Measurements from ENCODE around the gene FMNL1.

Gene FMNL1

GRCh38 chr17:45234641-45235415, 13.1 kb downstream of the FMNL1 start:
- no peaks in the 10 kb centered on the region for H3K9me3 ChIP-seq (ENCODE audit: control insufficient read depth, low read length)
- H3K36me3 ChIP-seq (ENCODE audit: control insufficient read depth, insufficient read depth, low read length): peaks cover 66% of the 10 kb centered on the region
- H3K4me1 ChIP-seq (ENCODE audit: control insufficient read depth, insufficient read depth, low read length, poor library complexity, severe bottlenecking): peaks cover 44% of the 10 kb centered on the region
- DNase-seq: no peak
- peak overlapping the region; percentile 58 for H3K27ac ChIP-seq (ENCODE audit: insufficient read depth, low read length, poor library complexity, severe bottlenecking)
- H3K27me3 ChIP-seq (replicated peaks; ENCODE audit: control insufficient read depth, insufficient read depth, low read length, poor library complexity, severe bottlenecking): no peaks in the 10 kb centered on the region
- H3K4me3 ChIP-seq (ENCODE audit: insufficient read depth, low read depth, low read length, poor library complexity, severe bottlenecking): no peak overlapping the region

- H3K36me3 ChIP-seq (ENCODE audit: control insufficient read depth, insufficient read depth, low read length): peaks cover 75% of the 10 kb centered on the region
- H3K4me3 ChIP-seq (ENCODE audit: insufficient read depth, low read depth, low read length, poor library complexity, severe bottlenecking): no peak overlapping the region
- H3K27me3 ChIP-seq (replicated peaks; ENCODE audit: control insufficient read depth, insufficient read depth, low read length, poor library complexity, severe bottlenecking): no peaks in the 10 kb centered on the region
- H3K27ac ChIP-seq (ENCODE audit: insufficient read depth, low read length, poor library complexity, severe bottlenecking): peak overlapping the region; percentile 58
- H3K9me3 ChIP-seq (ENCODE audit: control insufficient read depth, low read length): no peaks in the 10 kb centered on the region
- peaks cover 36% of the 10 kb centered on the region for H3K4me1 ChIP-seq (ENCODE audit: control insufficient read depth, insufficient read depth, low read length, poor library complexity, severe bottlenecking)
- peak; percentile 55 to 69 (median 58) for DNase-seq
Observed at GRCh38 chr17:45235416-45236281, 14.0 kb downstream of the FMNL1 start.

- peaks cover 81% of the 10 kb centered on the region for H3K36me3 ChIP-seq (ENCODE audit: control insufficient read depth, insufficient read depth, low read length)
- H3K27me3 ChIP-seq (replicated peaks; ENCODE audit: control insufficient read depth, insufficient read depth, low read length, poor library complexity, severe bottlenecking): no peaks in the 10 kb centered on the region
- H3K4me3 ChIP-seq (ENCODE audit: insufficient read depth, low read depth, low read length, poor library complexity, severe bottlenecking): no peak overlapping the region
- no peak for DNase-seq
- peak overlapping the region; percentile 44 for H3K27ac ChIP-seq (ENCODE audit: insufficient read depth, low read length, poor library complexity, severe bottlenecking)
- peaks cover 30% of the 10 kb centered on the region for H3K4me1 ChIP-seq (ENCODE audit: control insufficient read depth, insufficient read depth, low read length, poor library complexity, severe bottlenecking)
- no peaks in the 10 kb centered on the region for H3K9me3 ChIP-seq (ENCODE audit: control insufficient read depth, low read length)
Observed at GRCh38 chr17:45236282-45236606, 14.6 kb downstream of the FMNL1 start.

DNA sequence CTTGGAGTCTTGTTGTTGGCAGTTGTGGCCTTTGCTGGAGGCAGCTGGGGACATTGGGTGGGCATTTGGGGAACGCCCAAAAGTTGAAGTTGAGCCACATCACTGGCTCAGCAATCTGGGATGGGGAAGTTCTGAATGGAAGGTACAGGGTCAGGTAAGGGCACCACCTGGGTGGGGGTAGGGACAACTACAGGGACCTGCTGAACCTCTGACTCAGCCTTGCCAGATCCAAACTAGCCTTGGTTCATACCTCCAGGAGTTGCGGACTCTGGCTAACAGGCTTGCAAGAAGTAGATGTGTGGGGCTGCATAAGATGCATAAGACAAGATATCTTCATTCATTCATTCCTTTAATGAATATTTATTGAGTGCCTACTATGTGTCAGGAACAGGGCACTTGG, 16.0 kb downstream of the FMNL1 start:
- H3K4me3 ChIP-seq (ENCODE audit: insufficient read depth, low read depth, low read length, poor library complexity, severe bottlenecking): no peak overlapping the region
- no peaks in the 10 kb centered on the region for H3K9me3 ChIP-seq (ENCODE audit: control insufficient read depth, low read length)
- peak overlapping the region; percentile 23 for H3K27ac ChIP-seq (ENCODE audit: insufficient read depth, low read length, poor library complexity, severe bottlenecking)
- DNase-seq: no peak
- peaks cover 17% of the 10 kb centered on the region for H3K4me1 ChIP-seq (ENCODE audit: control insufficient read depth, insufficient read depth, low read length, poor library complexity, severe bottlenecking)
- H3K36me3 ChIP-seq (ENCODE audit: control insufficient read depth, insufficient read depth, low read length): peaks cover 86% of the 10 kb centered on the region
- no peaks in the 10 kb centered on the region for H3K27me3 ChIP-seq (replicated peaks; ENCODE audit: control insufficient read depth, insufficient read depth, low read length, poor library complexity, severe bottlenecking)

DNA sequence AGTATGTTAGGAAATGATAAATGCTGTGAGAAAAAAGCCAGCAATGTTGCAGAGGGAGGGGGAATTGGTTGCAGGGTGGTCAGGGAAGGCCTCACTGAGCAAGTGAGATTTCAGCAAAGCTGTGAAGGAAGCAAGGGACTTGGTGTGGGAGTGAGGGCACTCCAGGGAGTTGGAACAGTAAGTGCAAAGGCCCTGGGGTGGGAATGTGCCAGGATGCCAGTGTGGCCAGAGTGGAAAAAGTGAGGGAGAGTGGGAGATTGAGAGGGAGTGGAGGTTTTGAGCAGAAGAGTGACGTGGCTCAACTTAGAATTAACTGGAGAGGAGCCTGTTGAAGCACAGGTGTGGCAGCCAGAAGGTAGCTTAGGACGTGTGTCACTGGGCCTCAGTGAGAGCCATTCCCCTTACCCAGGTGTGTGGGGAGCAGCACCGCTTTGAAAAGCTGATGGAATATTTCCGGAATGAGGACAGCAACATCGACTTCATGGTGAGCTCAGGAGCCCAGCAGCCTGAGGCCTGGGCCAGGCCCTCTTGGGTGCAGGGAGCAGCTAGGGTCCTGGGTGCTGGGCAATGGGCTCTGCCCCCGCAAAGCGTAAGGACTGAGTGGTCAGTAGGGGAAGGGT, 16.6 kb downstream of the FMNL1 start:
- H3K27me3 ChIP-seq (replicated peaks; ENCODE audit: control insufficient read depth, insufficient read depth, low read length, poor library complexity, severe bottlenecking): no peaks in the 10 kb centered on the region

GRCh38 chr17:45240905-45241327, 19.2 kb downstream of the FMNL1 start:
- Histone ChIP-seq H3K4me3 (ENCODE audit: insufficient read depth, low read depth, low read length, poor library complexity, severe bottlenecking) (no peak overlapping the region), H3K27ac (ENCODE audit: insufficient read depth, low read length, poor library complexity, severe bottlenecking) (peak overlapping the region; percentile 11), H3K9me3 (ENCODE audit: control insufficient read depth, low read length) (no peaks in the 10 kb centered on the region), H3K27me3 (replicated peaks; ENCODE audit: control insufficient read depth, insufficient read depth, low read length, poor library complexity, severe bottlenecking) (no peaks in the 10 kb centered on the region), H3K36me3 (ENCODE audit: control insufficient read depth, insufficient read depth, low read length) (peaks cover 96% of the 10 kb centered on the region), H3K4me1 (ENCODE audit: control insufficient read depth, insufficient read depth, low read length, poor library complexity, severe bottlenecking) (peaks cover 9% of the 10 kb centered on the region)
- DNase-seq: no peak

More for the DNA sequence above, 16.6 kb downstream of the FMNL1 start:
- DNase-seq: no peak
- Histone ChIP-seq H3K27ac (ENCODE audit: insufficient read depth, low read length, poor library complexity, severe bottlenecking) (peak overlapping the region; percentile 23), H3K4me3 (ENCODE audit: insufficient read depth, low read depth, low read length, poor library complexity, severe bottlenecking) (no peak overlapping the region), H3K4me1 (ENCODE audit: control insufficient read depth, insufficient read depth, low read length, poor library complexity, severe bottlenecking) (peaks cover 12% of the 10 kb centered on the region), H3K9me3 (ENCODE audit: control insufficient read depth, low read length) (no peaks in the 10 kb centered on the region), H3K36me3 (ENCODE audit: control insufficient read depth, insufficient read depth, low read length) (peaks cover 86% of the 10 kb centered on the region)

DNA sequence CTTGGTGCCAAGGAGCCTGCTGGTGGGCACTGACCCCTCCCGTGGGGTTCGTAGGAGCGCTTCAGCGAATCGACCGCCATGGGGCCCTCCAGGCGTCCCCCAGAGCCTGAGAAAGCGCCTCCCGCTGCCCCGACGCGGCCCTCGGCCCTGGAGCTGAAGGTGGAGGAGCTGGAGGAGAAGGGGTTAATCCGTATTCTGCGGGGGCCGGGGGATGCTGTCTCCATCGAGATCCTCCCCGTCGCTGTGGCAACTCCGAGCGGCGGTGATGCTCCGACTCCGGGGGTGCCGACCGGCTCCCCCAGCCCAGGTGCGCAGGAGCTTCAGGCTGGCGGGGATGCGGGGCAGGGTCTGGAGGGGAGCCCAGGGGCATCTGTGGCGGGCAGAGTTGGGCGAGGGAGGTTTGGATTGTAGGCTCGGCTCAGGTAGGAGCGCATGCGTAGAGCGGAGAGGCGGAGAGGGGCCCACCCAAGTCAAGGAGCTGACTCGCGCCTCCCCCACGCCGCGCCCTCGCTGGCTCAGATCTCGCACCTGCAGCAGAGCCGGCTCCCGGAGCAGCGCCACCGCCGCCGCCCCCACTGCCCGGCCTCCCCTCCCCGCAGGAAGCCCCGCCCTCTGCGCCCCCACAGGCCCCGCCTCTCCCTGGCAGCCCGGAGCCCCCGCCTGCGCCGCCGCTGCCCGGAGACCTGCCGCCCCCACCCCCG, 19.8 kb downstream of the FMNL1 start:
- Histone ChIP-seq H3K36me3 (ENCODE audit: control insufficient read depth, insufficient read depth, low read length) (peaks cover 96% of the 10 kb centered on the region), H3K9me3 (ENCODE audit: control insufficient read depth, low read length) (no peaks in the 10 kb centered on the region), H3K27ac (ENCODE audit: insufficient read depth, low read length, poor library complexity, severe bottlenecking) (peak overlapping the region; percentile 11)

DNA sequence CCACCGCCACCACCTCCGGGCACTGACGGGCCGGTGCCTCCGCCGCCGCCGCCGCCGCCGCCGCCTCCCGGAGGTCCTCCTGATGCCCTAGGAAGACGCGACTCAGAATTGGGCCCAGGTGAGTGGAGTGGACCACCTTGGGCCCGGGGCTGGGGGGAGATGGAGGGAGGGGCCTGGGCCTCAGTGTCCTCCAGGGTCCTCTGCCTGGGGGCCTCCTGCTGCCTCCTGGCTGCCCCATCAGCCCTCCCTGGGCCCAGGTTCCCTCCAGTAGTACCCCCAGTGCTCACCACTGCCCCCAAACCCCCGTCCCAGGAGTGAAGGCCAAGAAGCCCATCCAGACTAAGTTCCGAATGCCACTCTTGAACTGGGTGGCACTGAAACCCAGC, 20.3 kb downstream of the FMNL1 start:
- H3K4me1 ChIP-seq (ENCODE audit: control insufficient read depth, insufficient read depth, low read length, poor library complexity, severe bottlenecking): peaks cover 20% of the 10 kb centered on the region
- no peaks in the 10 kb centered on the region for H3K9me3 ChIP-seq (ENCODE audit: control insufficient read depth, low read length)
- H3K4me3 ChIP-seq (ENCODE audit: insufficient read depth, low read depth, low read length, poor library complexity, severe bottlenecking): no peak overlapping the region
- DNase-seq: no peak
- no peaks in the 10 kb centered on the region for H3K27me3 ChIP-seq (replicated peaks; ENCODE audit: control insufficient read depth, insufficient read depth, low read length, poor library complexity, severe bottlenecking)
- peaks cover 95% of the 10 kb centered on the region for H3K36me3 ChIP-seq (ENCODE audit: control insufficient read depth, insufficient read depth, low read length)
- H3K27ac ChIP-seq (ENCODE audit: insufficient read depth, low read length, poor library complexity, severe bottlenecking): peak overlapping the region; percentile 28

More for the DNA sequence above, 19.8 kb downstream of the FMNL1 start:
- Histone ChIP-seq H3K27me3 (replicated peaks; ENCODE audit: control insufficient read depth, insufficient read depth, low read length, poor library complexity, severe bottlenecking) (no peaks in the 10 kb centered on the region), H3K4me1 (ENCODE audit: control insufficient read depth, insufficient read depth, low read length, poor library complexity, severe bottlenecking) (peaks cover 15% of the 10 kb centered on the region), H3K4me3 (ENCODE audit: insufficient read depth, low read depth, low read length, poor library complexity, severe bottlenecking) (no peak overlapping the region)
- DNase-seq: no peak

DNA sequence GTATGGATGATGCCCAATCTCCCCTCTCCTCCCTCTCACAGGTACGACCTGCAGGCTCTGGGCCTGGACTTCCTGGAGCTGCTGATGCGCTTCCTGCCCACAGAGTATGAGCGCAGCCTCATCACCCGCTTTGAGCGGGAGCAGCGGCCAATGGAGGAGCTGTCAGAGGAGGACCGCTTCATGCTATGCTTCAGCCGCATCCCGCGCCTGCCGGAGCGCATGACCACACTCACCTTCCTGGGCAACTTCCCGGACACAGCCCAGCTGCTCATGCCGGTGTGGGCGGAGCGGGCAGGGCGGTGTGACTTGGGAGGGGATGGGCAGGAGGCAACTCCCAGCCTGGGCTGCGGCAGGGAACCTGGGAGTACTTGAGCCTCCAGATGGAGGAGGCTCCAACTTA, 22.1 kb downstream of the FMNL1 start:
- peaks cover 78% of the 10 kb centered on the region for H3K36me3 ChIP-seq (ENCODE audit: control insufficient read depth, insufficient read depth, low read length)

More for the DNA sequence above, 22.1 kb downstream of the FMNL1 start:
- Histone ChIP-seq H3K27me3 (replicated peaks; ENCODE audit: control insufficient read depth, insufficient read depth, low read length, poor library complexity, severe bottlenecking) (no peaks in the 10 kb centered on the region), H3K27ac (ENCODE audit: insufficient read depth, low read length, poor library complexity, severe bottlenecking) (no peak overlapping the region), H3K9me3 (ENCODE audit: control insufficient read depth, low read length) (no peaks in the 10 kb centered on the region), H3K4me3 (ENCODE audit: insufficient read depth, low read depth, low read length, poor library complexity, severe bottlenecking) (no peak overlapping the region), H3K4me1 (ENCODE audit: control insufficient read depth, insufficient read depth, low read length, poor library complexity, severe bottlenecking) (peaks cover 31% of the 10 kb centered on the region)
- no peak for DNase-seq

Data from effector memory CD4-positive, alpha-beta T cell (primary cell).